Stimulated activated CD8-positive, alpha-beta memory T cell treated with anti-CD3 and anti-CD28 coated beads, Interleukin-15, amount 100 ng/mL, for 4 hours (primary cell): ENCODE measurements around the gene DCTN3.

ENCODE experiments used
- DNase-seq, 2 donors: peaks; one replicate each; pipeline ENCODE4 v3.0.0-alpha.2; 2020; ENCODE audit warnings: low read depth in 2 of 2

The DCTN3 gene

DNA sequence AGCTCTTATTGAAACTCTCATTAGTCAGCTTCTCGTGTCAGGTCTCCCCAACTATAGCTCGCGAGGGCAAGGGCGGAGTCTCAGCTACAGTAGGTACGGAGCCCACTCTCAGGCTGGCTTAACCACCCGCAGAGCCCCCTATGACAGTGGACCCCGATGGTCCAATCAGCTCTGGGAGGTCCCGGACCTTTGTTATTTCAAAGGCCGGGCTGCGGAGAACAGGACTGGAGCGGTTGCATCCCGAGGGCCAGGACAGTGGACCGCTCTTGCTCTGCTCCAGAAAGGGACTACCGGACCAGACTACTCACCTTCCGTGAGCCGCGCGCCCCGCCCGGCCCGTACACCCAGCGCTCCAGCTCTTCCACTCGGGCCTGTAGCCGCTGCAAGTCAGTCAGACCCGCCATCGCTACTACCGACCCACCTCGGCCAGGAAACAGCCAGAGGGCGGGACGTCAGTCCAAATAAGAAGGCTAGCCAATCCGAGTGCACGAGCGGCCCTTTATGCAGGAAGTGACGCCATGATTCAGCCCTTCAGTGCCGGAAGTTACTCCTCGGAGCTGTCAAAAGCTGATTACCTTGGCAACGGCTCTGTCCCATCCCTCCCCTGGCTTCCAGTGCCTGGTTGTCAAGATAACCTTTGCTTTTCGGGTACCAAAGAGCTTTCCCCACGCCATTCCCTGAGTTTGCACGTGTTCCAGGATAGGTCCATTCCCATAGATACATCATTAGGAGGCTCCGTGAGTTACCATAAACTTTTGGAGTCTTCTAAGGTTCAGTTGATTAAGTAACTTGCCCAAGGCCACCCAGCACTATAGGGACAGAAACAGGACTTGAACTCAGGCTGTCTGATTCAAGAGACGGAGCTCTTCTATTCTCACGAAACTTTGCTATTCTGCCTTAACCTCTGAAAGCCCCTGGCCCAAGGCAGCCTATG, at the start of gene DCTN3:
Gene DCTN3, minus strand, starts transcription at position 435 of the 934 bp plus-strand sequence. Its CDS starts 31 bp downstream, at position 404.
- DNase-seq, result peak; percentile 75 to 88

DNA sequence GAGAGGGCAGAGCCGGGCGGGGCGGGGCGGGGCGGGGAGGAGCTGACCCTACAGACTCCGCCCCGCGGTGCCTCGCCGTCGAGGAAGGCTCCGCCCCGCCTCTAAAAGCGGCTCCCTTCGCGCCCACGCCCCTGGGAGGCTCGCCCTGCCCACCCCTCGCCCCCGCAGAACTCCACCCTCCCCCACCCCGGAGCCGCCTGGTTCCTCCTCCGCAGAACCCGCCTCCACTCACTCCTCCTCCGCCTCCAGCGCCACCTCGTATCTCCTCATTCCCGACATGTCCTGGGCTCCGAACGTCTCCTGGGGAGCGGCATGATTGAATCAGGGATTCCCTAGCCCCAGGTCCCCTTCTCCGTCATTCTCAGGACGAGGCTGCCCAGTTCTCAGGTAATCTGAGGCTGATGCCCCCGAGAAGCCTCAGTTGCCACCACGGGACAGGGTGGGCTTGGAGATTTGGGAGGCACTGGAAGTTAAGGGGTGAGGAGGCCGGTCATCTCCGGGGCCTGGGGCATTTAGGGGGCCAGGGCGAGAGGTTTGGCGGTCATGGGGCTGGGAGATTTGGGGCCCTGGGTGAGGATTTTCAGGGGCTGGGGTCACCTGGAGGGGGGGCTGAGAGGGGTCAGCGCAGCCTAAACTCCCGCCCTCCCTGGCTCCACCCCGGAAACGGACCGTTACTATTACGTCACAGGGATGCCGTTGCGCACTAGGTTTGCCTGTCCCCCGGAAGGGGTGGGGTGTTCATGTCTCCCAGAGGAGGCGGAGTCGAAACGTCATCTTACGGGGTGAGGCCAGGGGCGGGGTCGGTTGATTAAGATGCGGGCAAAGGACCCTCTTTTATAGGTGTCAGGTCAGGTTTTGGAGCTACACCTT, 45.3 kb upstream of the DCTN3 start:
- DNase-seq, result peak; percentile 70 to 80

DNA sequence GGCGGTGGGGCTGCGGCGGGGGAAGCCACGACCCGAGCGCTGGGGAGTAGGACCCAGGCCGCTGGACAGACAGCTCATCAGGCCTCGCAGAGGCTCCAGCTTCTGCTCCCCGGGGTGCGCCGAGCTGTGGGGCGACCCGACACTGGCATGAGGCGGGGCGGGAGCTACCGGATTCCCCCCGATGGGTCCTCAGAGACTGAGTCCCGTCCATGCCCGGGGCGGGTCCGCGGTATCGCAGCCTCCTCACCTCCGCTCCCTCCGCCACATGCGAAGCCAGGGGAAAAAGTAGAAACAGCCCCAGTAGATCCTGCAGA, 44.7 kb upstream of the DCTN3 start:
- DNase-seq, result no peak

DNA sequence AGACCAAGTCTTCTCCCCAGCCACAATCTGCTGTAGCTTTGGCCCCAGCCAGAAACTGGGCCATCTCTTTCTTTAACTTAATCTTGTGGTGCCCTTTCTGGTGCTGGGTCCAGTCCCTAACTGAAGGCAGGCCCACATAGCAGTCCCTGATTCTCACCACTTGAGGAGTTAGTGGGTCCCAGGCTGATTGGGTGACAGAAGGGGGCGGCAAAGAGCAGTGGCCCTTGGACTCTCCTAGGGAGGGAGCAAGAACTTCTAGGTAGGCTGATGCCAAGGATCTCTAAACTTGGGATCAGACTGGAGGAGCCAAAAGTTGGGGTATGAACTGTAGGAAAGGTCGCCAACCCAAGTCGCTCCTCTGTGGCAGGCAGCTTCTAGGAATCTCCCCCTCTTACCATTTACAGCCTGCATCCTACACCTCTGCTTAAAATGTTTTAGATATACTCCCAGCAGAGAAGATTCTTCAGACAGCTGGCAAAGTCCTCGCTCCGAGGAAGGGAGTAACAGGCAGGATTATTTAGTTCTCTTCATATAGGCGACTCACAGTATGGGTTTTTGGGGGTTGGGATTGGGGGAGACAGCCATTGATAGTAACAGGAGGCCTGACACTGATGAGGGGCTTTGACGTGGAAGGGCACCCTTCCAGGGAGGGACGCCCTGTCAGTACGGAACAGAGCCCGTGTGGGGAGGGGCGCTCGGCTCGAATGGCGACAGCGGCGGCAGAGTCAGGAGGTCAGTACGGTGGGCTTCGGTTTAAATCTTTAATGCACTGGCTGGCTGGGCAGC, 44.2 kb upstream of the DCTN3 start:
- DNase-seq, result peak in 1 of 2 donors; percentile 55

DNA sequence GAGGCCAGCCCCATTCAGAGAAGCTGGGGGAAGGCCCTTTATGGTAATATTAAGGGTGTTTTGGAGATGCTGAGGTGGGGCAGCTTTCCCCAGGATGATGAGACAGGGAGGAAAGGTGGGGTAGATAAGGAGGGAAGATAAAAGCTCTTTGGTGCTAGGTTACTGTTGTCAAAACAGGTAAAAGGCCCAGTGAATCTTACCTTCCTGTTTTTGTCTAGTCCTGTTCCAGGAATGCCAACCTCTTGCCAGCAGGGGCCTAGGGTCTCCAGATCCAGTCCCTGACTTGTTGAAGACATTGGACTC, 43.0 kb upstream of the DCTN3 start:
- no peak for DNase-seq

DNA sequence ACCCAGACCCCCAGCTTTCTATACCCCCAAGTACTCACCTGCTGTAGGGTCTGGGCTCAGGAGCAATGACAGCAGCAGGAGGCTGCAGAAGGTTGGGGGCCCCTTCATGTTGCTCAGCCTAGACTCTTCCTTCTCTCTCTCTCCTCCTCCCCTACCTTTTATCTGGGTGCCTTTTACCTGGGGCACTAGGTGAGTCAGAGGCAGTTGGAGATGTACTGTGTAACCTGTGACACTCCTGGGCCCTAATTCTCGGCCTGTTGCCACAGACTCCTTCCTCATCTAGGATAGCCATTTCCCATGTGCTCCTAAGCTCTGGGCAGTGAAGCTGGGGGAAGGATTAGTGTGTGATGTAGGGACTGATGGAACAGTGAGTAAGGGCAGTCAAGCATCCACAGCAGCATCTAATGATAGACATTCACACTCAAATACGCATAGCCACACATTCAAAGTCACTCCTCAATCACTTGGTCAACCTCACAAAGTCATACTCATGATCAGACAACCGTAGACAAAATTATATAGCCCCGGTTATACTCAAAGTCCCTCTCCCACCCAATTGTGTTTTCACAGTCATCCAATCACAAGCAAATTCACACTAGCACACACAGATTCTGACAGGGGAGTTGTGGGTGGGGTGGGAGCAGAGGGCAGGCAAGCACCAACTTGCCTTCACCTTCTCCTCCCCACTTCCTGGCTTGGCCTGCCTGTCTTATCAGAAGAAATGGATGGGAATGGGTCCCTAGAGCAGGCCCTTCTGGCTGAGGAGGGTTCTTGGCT, 42.4 kb upstream of the DCTN3 start, which contains the start of gene CCL27:
Gene CCL27, minus strand, starts transcription at position 132 of the 777 bp plus-strand sequence. Its CDS starts 24 bp downstream, at position 108.
- no peak for DNase-seq

DNA sequence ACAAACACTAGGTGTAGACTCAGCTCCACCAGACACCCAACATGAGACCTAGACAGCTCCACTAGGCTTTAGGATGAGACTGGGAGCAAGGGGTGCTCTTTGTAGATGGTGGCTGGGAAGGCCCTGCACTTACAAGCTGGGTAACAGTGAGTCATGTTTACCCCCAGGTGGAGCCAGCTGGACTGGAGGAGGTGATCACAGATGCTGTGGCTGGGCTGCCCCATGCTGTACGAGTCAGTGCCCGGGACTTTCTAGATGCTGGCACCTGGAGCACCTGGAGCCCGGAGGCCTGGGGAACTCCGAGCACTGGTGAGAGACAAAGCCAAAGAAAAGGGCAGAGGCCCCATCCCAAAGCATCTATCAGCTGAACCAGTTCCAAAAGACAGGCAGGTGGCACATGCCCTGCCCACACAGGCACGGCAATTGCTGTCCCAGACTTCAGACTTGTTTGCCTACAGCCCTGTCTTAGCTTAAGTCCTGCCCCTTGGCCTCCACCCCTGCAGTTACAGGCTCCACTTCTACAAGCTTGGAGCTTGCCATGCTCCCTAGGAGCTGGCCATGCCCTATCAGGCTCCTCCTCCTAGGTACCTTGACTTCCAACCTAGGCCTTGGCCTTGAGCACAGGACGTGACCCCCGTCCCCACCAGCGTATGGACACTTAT, 39.4 kb upstream of the DCTN3 start:
- DNase-seq, result no peak

DNA sequence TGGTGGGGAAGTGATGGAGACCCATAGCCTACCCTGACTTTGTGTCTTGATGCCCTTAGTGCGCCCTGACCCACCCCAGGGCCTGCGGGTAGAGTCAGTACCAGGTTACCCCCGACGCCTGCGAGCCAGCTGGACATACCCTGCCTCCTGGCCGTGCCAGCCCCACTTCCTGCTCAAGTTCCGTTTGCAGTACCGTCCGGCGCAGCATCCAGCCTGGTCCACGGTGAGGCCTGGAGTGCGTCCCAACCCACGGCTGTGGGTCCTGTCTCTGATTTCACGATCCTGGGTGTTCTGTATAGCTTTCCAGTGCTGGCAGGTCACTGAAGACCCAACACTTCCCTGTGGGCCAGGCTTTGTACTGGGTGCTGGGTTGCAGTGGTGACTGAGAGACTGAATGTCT, 38.2 kb upstream of the DCTN3 start:
- no peak for DNase-seq

DNA sequence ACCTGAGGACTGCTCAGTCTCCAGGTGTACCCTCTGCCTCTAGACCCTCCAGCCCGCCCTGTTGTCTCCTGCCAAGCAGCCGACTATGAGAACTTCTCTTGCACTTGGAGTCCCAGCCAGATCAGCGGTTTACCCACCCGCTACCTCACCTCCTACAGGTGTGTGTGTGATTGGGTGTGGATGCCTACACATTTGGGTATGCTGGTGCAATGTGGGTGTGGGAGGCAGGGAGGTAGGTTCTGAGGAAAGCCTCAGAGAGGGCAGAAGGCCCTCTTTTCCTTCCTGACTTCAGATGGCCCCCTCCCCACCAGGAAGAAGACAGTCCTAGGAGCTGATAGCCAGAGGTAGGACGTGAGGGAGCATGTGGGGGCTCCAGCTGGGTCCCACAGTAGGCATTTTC, 36.7 kb upstream of the DCTN3 start:
- no peak for DNase-seq

DNA sequence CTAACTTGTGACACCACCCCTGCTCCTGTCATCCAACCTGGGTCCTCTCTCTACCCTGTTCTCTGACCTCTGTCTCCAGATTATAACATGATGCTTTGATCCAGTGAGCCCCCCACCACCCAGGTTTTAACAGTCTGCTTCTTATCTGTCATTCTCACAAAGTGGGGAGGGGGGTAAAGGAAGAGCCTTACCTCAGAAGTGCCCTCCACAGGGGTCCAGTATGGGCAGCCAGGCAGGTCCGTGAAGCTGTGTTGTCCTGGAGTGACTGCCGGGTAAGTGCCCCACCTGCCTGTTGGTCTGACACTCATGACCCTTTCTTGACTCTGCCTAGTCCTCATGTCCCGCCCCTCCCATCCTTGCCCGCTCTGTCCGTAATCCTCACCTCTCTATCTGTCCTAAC, 35.1 kb upstream of the DCTN3 start:
- no peak for DNase-seq

DNA sequence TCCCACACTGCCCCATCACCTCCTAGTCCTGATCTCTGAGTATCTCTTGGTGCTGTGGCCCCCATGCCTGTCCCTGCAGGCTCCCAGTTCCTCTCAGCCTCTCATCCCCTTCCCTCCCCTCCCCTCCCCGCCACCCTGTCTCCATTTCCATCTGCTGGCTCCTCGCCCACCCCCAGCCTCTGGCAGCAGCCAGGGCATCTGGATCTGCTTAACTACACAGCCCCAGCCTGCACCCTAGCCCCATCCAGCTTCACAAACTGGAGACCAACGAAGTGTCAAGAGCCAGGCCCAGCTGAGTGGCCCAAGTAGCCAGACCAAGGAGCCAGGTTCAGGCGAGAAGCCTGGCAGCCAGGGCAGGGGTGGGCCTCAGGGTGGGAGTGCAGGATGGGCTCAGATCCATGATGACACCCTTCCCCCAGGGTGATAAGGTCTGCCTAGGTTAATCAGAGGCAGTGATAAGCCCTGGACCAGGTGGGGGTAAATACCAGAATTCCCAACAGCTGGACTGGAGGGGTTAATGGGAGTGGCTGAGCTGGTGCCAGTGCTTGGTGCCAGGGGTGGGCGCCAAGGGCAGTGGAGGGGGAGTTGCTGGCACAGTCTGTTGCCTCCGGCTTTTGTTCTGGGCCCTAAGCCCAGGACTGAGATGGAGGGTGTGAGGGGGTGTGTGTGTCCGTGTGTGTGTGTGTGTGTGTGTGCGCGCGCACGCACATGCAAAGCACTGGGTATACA, 34.2 kb upstream of the DCTN3 start:
- DNase-seq, result no peak

DNA sequence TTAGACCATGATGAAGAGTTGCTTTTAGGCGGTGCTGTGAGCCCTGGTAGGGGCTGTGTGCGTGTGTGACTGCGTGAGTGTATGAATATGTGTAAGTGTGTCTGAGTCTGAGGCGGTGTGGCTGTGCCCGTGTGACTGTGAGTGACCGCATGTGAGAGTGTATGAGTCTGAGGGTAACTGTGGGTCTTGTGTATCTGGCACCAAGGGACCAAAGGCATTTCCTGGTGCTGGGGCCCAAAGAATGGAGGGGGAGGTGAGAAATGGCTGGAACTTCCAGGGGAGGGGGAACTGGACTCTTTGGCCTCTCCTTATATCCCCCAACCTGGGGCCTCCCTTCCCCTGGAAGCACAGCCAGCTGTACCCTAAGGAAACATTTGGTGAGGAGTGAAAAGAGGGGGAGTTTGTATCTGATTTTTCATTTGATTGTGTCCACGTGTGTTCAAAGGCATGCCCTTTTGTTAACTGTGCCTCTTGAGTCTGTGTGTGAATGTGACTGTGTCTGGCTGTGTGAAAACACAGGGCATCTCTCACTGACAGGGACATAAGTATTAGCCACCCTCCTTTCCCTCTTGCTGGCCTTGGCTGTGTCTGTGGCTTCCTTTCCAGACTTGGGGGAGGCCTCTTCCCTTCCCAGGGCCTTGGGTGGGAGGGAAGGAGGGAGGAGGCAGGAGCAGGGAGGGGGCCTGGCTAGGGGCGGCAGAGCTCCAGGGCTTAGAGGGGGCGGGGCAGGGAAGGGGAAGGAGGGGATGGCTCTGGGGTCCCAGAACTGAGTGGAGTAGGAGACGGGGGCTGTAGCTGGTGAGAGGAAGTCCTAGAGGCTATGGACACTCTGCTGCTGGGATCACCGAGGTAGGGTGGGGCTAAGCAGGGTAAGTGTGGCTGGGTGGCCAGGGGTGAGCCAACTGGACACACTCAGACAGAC, 33.1 kb upstream of the DCTN3 start:
- DNase-seq, result no peak

DNA sequence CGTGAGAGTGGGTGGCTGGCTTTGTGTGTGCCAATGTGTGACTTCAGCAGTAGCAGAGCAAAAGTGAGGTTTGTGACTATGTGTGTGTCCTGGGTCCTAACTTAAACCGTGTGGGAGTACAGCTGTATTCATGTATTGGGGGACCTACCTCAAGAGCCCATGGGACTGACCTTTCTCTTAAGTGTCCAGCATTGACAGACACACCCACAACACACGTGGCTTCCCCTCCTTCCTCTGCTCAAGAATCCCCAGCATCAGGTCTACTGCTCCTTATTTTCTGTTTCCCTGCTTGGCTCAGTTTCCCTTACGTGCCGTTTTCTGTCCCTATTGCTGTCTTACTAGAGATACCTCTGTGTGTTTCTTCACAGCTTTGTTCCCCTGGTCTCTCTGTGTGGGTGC, 32.3 kb upstream of the DCTN3 start:
- DNase-seq, result no peak

DNA sequence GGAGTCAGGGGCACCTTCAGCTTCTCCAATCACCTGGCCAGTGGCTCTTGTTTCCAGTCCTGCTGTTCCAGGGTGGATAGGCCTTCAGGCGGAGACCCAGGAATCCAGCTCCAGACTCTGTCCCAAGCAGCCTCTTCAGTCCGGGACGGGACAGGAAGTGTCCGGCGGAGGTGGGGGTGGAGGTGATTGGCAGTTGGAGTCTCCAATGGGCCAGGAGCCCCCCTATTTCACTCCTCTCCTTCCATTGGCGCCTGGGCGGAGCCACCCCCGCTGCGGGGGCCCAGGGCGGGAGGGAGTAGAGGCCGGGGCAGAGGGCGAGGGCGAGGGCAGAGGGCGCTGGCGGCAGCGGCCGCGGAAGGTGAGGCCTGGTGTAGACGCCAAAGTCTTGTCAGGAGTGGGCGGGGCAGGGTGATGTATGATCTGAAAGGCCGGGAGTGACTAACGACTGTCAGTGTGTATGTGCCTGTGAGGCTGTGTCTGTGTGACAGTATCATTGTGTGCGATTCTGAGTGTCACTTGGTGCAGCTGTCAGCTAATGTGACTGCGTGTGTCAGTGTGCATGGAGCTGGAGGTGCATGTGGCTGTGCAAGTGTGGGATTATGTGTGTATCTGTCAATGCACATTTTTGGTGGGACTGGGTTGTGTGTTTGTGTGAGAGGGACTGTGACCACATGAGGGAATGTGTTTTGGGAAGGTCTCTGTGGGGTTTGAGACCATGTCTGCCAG, 31.7 kb upstream of the DCTN3 start, which contains the start of gene IL11RA:
Gene IL11RA, plus strand, starts transcription at position 310 of the 726 bp plus-strand sequence. CDS start 3,033 bp downstream, outside the sequence.
- DNase-seq, result no peak

DNA sequence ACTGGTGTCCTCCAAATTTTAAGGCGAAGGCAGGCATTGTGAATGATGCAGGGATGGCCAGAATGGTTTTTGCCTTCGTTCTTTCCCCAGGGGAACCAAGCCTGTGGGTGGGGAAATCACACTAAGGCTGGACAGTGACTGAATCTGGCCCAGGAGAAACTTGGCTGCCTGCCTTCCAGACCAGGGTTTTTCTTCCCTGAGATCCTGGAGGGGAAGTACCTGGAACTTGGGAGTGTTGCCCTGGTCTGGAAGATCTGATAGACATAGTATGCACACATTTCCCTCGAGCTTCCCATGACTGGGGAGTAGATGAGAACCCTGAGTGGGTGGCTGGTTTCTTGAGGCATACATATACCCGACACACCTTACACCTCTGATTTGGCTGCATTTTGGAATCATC, 31.0 kb upstream of the DCTN3 start:
- no peak for DNase-seq

DNA sequence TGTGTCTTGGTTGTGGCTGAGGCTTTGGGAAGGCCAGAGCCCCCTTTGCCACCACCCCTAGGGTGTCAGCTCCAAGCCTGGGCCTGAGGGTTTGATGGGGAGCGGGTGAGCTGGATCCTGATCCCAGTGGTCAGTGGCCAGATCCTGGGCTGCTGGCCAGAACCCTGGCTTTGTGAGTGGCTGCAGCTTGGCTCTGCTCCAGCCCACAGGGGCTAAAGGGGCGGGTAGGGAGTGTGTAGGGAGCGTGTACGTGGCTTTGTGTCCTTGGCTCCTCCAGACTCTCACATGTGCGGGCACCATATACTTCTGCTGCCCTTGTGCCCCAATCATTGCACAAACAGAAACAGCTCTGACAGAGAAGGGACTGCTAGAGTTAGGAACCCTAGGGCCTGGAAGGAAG, 30.5 kb upstream of the DCTN3 start:
- DNase-seq, result no peak

DNA sequence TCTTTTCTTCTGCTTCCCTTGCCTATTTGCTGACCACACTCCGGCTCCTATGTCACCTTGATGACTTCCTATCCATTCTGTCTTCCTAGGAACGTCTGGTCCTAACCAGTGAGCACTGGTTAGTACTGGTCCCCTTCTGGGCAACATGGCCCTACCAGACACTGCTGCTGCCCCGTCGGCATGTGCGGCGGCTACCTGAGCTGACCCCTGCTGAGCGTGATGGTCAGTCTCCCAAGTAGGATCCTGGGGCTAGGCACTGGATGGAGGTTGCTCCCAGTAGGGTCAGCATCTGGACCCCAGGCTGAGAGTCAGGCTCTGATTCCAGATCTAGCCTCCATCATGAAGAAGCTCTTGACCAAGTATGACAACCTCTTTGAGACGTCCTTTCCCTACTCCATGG, 28.4 kb upstream of the DCTN3 start:
- DNase-seq, result no peak

DNA sequence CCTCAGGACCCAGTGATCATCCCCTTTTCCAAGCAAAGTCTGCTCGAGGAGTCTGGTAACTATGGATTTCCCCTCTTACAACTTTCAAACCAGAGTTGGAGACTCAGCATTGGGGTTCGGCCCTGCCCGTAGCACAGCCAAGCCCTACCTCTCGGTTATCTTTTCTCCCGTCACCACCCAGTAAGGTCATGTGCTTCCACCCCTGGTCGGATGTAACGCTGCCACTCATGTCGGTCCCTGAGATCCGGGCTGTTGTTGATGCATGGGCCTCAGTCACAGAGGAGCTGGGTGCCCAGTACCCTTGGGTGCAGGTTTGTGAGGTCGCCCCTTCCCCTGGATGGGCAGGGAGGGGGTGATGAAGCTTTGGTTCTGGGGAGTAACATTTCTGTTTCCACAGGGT, 27.4 kb upstream of the DCTN3 start:
- DNase-seq, result no peak
